HG02970 (cell line): ENCODE results near the gene TYMP.

Source experiments
- ATAC-seq: cut with Tn5 transposase; IDR thresholded peaks from one replicate; pipeline ENCODE4 v1.9.1; 2021; ENCODE audit warnings: mild to moderate bottlenecking, moderate library complexity, moderate number of reproducible peaks; ENCODE audit not compliant: unreplicated experiment, low FRiP score

TYMP gene

GRCh38 chr22:50507421-50507990 lies 22.3 kb downstream of the TYMP start, which contains the start of gene LMF2:
Gene LMF2 (minus strand): TSS chr22:50507702. CDS start chr22:50507675, 27 bp downstream.
- peak; percentile 58 for ATAC-seq

GRCh38 chr22:50506611-50507420 lies 23.0 kb downstream of the TYMP start:
- ATAC-seq = no peak

- no peak for ATAC-seq
Measured at GRCh38 chr22:50505776-50506610, 23.8 kb downstream of the TYMP start.

- no peak for ATAC-seq
Measured at GRCh38 chr22:50505276-50505775, 24.5 kb downstream of the TYMP start.

- ATAC-seq = no peak
Measured at GRCh38 chr22:50504369-50505211, 25.2 kb downstream of the TYMP start.

GRCh38 chr22:50503475-50504145 lies 26.2 kb downstream of the TYMP start:
- no peak for ATAC-seq

- no peak for ATAC-seq
Measured at GRCh38 chr22:50502628-50503474, 27.0 kb downstream of the TYMP start.

GRCh38 chr22:50502096-50502495 lies 27.7 kb downstream of the TYMP start:
- no peak for ATAC-seq

- ATAC-seq = no peak
Measured at GRCh38 chr22:50500452-50500851, 29.4 kb downstream of the TYMP start.

GRCh38 chr22:50498322-50498890 lies 31.4 kb downstream of the TYMP start:
- ATAC-seq = no peak

GRCh38 chr22:50497093-50497492 lies 32.7 kb downstream of the TYMP start:
- ATAC-seq = no peak

GRCh38 chr22:50490531-50491308 lies 39.1 kb downstream of the TYMP start:
- ATAC-seq = no peak

- ATAC-seq = no peak
Measured at GRCh38 chr22:50489363-50490243, 40.2 kb downstream of the TYMP start.

GRCh38 chr22:50488886-50489285 lies 40.9 kb downstream of the TYMP start:
- ATAC-seq = no peak

- no peak for ATAC-seq
Measured at GRCh38 chr22:50488006-50488677, 41.7 kb downstream of the TYMP start.
